ENCODE data around the gene LCP1. TPM values are rescaled to one million over a fixed set of nuclear protein-coding genes. Genes with fewer than 3 reads are reported as not detected.

LCP1 gene
- total RNA-seq, 1 donor from 2014 or later = 8.4 TPM

DNA sequence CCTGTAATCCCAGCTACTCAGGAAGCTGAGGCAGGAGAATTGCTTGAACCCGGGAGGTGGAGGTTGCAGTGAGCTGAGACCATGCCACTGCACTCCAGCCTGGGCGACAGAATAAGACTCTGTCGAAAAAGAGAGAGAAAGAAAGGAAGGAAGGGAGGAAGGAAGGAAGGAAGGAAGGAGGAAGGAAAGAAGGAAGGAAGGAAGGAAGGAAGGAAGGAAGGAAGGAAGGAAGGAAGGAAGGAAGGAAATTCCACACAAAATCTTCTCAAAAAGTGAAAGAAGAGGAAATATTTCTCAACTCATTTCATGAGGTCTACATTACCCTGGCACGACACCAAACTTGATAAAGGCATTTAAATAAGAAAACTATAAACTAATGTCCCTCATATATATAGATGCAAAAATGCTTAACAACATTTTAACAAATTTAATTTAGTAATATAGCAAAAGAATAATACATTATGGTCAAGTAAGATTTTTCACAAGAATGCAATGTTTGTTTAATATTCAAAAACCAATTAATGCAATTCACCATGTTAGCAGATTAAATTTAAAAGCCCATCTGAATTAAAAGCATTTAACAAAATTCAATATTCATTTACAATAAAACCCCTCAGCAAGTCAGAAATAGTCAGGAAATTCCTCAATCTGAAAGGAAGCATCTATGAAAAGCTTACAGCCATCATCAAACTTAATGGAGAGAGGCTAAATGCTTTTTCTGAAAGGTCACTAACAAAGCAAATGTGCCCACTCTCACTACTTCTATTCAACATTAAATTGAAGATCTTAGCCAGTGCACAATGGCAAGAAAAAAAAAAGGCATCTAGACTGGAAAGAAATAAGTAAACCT, 65.1 kb downstream of the LCP1 start:
- FAIRE-seq (no peak), DNase-seq (ENCODE audit: low read depth) (no peak)
- no peak overlapping the region for H2AFZ ChIP-seq (ENCODE audit: low read depth, low read length)
- no peaks in the 10 kb centered on the region for H3K36me3 ChIP-seq (ENCODE audit: insufficient read depth, low read length)
- H3K79me2 ChIP-seq (ENCODE audit: insufficient read depth, low read length) = no peaks in the 10 kb centered on the region
- H3K27ac ChIP-seq (ENCODE audit: low read depth, low read length) = no peak overlapping the region
- H3K4me3 Mint-ChIP-seq (ENCODE audit: unreplicated experiment) = no peak overlapping the region
- H3K9me3 Mint-ChIP-seq (ENCODE audit: unreplicated experiment) = no peaks in the 10 kb centered on the region
- no peaks in the 10 kb centered on the region for H3K9me3 ChIP-seq (ENCODE audit: insufficient read depth, low read depth, low read length)
- no peak overlapping the region for H3K4me2 ChIP-seq (ENCODE audit: low read length)
- H3K4me1 ChIP-seq (ENCODE audit: insufficient read depth, low read length) = peaks cover 14% of the 10 kb centered on the region
- H3K4me1 Mint-ChIP-seq (ENCODE audit: low read depth, unreplicated experiment) = peaks cover 25% of the 10 kb centered on the region
- TF ChIP-seq, protein P1, sequence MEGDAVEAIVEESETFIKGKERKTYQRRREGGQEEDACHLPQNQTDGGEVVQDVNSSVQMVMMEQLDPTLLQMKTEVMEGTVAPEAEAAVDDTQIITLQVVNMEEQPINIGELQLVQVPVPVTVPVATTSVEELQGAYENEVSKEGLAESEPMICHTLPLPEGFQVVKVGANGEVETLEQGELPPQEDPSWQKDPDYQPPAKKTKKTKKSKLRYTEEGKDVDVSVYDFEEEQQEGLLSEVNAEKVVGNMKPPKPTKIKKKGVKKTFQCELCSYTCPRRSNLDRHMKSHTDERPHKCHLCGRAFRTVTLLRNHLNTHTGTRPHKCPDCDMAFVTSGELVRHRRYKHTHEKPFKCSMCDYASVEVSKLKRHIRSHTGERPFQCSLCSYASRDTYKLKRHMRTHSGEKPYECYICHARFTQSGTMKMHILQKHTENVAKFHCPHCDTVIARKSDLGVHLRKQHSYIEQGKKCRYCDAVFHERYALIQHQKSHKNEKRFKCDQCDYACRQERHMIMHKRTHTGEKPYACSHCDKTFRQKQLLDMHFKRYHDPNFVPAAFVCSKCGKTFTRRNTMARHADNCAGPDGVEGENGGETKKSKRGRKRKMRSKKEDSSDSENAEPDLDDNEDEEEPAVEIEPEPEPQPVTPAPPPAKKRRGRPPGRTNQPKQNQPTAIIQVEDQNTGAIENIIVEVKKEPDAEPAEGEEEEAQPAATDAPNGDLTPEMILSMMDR (IDR thresholded peaks at IDR 0.05; ENCODE audit: insufficient read depth, low read depth, low read length) = no peak
- TF ChIP-seq EZH2 (IDR thresholded peaks at IDR 0.05; ENCODE audit: insufficient read depth, low read length) = no peak
- no peak overlapping the region for H3K9ac ChIP-seq (ENCODE audit: low read length)
- H3K36me3 Mint-ChIP-seq (ENCODE audit: low read depth, unreplicated experiment) = no peaks in the 10 kb centered on the region
- no peaks in the 10 kb centered on the region for H4K20me1 ChIP-seq (ENCODE audit: insufficient read depth, low read length)
- no peak overlapping the region for H3K27ac Mint-ChIP-seq (ENCODE audit: unreplicated experiment)
- no peaks in the 10 kb centered on the region for H3K27me3 Mint-ChIP-seq (ENCODE audit: low read depth, unreplicated experiment)
- no peaks in the 10 kb centered on the region for H3K27me3 ChIP-seq (ENCODE audit: insufficient read depth, low read length)
- no peak overlapping the region for H3K4me3 ChIP-seq (ENCODE audit: insufficient read depth, low read depth, low read length)

DNA sequence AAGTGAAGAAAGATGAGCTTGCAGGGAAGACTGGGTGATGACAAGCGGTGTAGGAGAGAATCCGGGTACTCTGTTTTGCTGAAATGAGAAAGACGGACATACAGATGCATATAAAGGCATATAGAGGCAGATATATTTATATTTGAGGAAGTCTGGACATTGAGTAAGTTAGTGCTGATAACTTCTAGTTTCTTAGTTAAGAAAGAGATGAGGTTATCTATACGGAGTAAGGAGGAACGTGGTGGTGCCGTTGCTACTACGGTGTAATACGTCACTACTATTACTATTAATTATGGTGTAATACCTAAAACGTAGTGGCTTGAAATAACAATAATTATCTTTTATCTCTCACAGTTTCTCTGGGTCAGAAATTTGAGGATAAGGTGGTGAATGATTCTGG, 67.4 kb downstream of the LCP1 start:
- no peak for FAIRE-seq

DNA sequence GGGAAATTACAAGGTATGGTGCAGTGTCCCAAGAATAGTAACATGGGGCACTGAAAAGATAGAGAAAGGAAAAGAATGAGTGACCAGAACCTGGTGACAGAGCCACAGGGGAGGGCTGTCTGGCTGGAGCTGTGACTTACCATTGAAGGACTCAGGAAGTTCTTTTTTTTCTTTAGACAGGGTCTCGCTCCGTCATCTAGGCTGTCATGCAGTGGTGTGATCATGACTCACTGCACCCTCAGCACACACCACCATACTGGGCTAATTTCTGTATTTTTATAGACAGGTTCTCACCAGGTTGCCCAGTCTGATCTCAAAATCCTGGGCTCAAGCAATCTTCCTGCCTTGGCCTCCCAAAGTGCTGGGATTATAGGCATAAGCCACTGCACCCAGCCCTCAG, 68.4 kb downstream of the LCP1 start:
- H3K27me3 Mint-ChIP-seq (ENCODE audit: low read depth, unreplicated experiment) = no peaks in the 10 kb centered on the region
- no peaks in the 10 kb centered on the region for H3K36me3 ChIP-seq (ENCODE audit: insufficient read depth, low read length)
- peak overlapping the region; percentile 16 for H3K27ac Mint-ChIP-seq (ENCODE audit: unreplicated experiment)
- no peaks in the 10 kb centered on the region for H3K9me3 ChIP-seq (ENCODE audit: insufficient read depth, low read depth, low read length)
- peaks cover 7% of the 10 kb centered on the region for H3K4me1 ChIP-seq (ENCODE audit: insufficient read depth, low read length)
- no peak overlapping the region for H3K9ac ChIP-seq (ENCODE audit: low read length)
- H3K4me3 ChIP-seq (ENCODE audit: insufficient read depth, low read depth, low read length) = no peak overlapping the region
- TF ChIP-seq, protein P1 (IDR thresholded peaks at IDR 0.05; ENCODE audit: insufficient read depth, low read depth, low read length) = no peak
- peak overlapping the region; percentile 30 for H3K4me2 ChIP-seq (ENCODE audit: low read length)
- peaks cover 9% of the 10 kb centered on the region for H3K4me1 Mint-ChIP-seq (ENCODE audit: low read depth, unreplicated experiment)
- H3K9me3 Mint-ChIP-seq (ENCODE audit: unreplicated experiment) = no peaks in the 10 kb centered on the region
- H2AFZ ChIP-seq (ENCODE audit: low read depth, low read length) = peak overlapping the region; percentile 6
- H3K4me3 Mint-ChIP-seq (ENCODE audit: unreplicated experiment) = no peak overlapping the region
- peaks cover 2% of the 10 kb centered on the region for H3K36me3 Mint-ChIP-seq (ENCODE audit: low read depth, unreplicated experiment)
- peak; percentile 46 for DNase-seq (ENCODE audit: low read depth)
- no peaks in the 10 kb centered on the region for H4K20me1 ChIP-seq (ENCODE audit: insufficient read depth, low read length)
- no peak for FAIRE-seq
- no peak overlapping the region for H3K27ac ChIP-seq (ENCODE audit: low read depth, low read length)
- no peaks in the 10 kb centered on the region for H3K27me3 ChIP-seq (ENCODE audit: insufficient read depth, low read length)
- no peaks in the 10 kb centered on the region for H3K79me2 ChIP-seq (ENCODE audit: insufficient read depth, low read length)

More for the DNA sequence above, 67.4 kb downstream of the LCP1 start:
- Histone ChIP-seq H3K9me3 (ENCODE audit: insufficient read depth, low read depth, low read length) (no peaks in the 10 kb centered on the region), H3K36me3 (ENCODE audit: insufficient read depth, low read length) (no peaks in the 10 kb centered on the region), H3K4me2 (ENCODE audit: low read length) (no peak overlapping the region), H3K4me1 (ENCODE audit: insufficient read depth, low read length) (peaks cover 7% of the 10 kb centered on the region), H3K79me2 (ENCODE audit: insufficient read depth, low read length) (no peaks in the 10 kb centered on the region), H2AFZ (ENCODE audit: low read depth, low read length) (no peak overlapping the region), H3K27ac (ENCODE audit: low read depth, low read length) (no peak overlapping the region), H3K4me3 (ENCODE audit: insufficient read depth, low read depth, low read length) (no peak overlapping the region), H3K9ac (ENCODE audit: low read length) (no peak overlapping the region), H4K20me1 (ENCODE audit: insufficient read depth, low read length) (no peaks in the 10 kb centered on the region), H3K27me3 (ENCODE audit: insufficient read depth, low read length) (no peaks in the 10 kb centered on the region)
- no peak for DNase-seq (ENCODE audit: low read depth)
- Mint-ChIP-seq H3K27me3 (ENCODE audit: low read depth, unreplicated experiment) (no peaks in the 10 kb centered on the region), H3K9me3 (ENCODE audit: unreplicated experiment) (no peaks in the 10 kb centered on the region), H3K27ac (ENCODE audit: unreplicated experiment) (peak overlapping the region; percentile 16), H3K4me3 (ENCODE audit: unreplicated experiment) (no peak overlapping the region), H3K4me1 (ENCODE audit: low read depth, unreplicated experiment) (peaks cover 11% of the 10 kb centered on the region), H3K36me3 (ENCODE audit: low read depth, unreplicated experiment) (peaks cover 2% of the 10 kb centered on the region)
- no peak for TF ChIP-seq EZH2 (IDR thresholded peaks at IDR 0.05; ENCODE audit: insufficient read depth, low read length)
